Measurements from ENCODE around the gene ZNF236. TPM values are rescaled to one million over a fixed set of nuclear protein-coding genes. Genes with fewer than 3 reads are reported as not detected.

The ZNF236 gene
- total and polyA plus RNA-seq, 2 of the 13 experiments (the other 11 are each of a cell fraction or from before 2014, with no cell fraction given) = 3.0 to 7.2 TPM

GRCh38 chr18:76875390-76876325, 53.3 kb downstream of the ZNF236 start (continued):
- TF ChIP-seq ZNF512B (CRISPR knock-in tag; IDR thresholded peaks at IDR 0.05; ENCODE audit: borderline replicate concordance) (no peak), TGIF2 (CRISPR knock-in tag; IDR thresholded peaks at IDR 0.05) (no peak), ZNF569 (CRISPR knock-in tag; IDR thresholded peaks at IDR 0.05; ENCODE audit: borderline replicate concordance) (no peak), ZNF746 (CRISPR knock-in tag; IDR thresholded peaks at IDR 0.05) (no peak), TCF7 (IDR thresholded peaks at IDR 0.05; ENCODE audit: low read depth) (no peak), FOSL1 (CRISPR knock-in tag; IDR thresholded peaks at IDR 0.05; ENCODE audit: borderline replicate concordance) (no peak), ZNF558 (CRISPR knock-in tag; IDR thresholded peaks at IDR 0.05; ENCODE audit: borderline replicate concordance) (no peak), ZNF432 (CRISPR knock-in tag; IDR thresholded peaks at IDR 0.05; ENCODE audit: borderline replicate concordance) (no peak), FLYWCH1 (CRISPR knock-in tag; IDR thresholded peaks at IDR 0.05) (no peak), ZNF513 (CRISPR knock-in tag; conservative IDR thresholded peaks at IDR 0.05) (no peak), USF2 (IDR thresholded peaks at IDR 0.05; ENCODE audit: low read depth, low read length) (no peak), USF2 (CRISPR knock-in tag; IDR thresholded peaks at IDR 0.05; ENCODE audit: borderline replicate concordance) (no peak), ZNF605 (CRISPR knock-in tag; IDR thresholded peaks at IDR 0.05) (no peak), ZNF34 (CRISPR knock-in tag; IDR thresholded peaks at IDR 0.05; ENCODE audit: borderline replicate concordance) (no peak), FOXA1 (IDR thresholded peaks at IDR 0.05) (no peak), FOXA1 (CRISPR knock-in tag; IDR thresholded peaks at IDR 0.05) (no peak), MYPOP (CRISPR knock-in tag; IDR thresholded peaks at IDR 0.05) (no peak), ZNF317 (CRISPR knock-in tag; IDR thresholded peaks at IDR 0.05) (no peak), THAP7 (CRISPR knock-in tag; IDR thresholded peaks at IDR 0.05) (no peak), SNRNP70 (IDR thresholded peaks at IDR 0.05; ENCODE audit: low read depth, low read length) (no peak)
